Endothelial cell of umbilical vein (primary cell): ENCODE data around the gene STARD4.

Experiments
- MAX ChIP-seq: IDR thresholded peaks from 2 replicates; pipeline ENCODE4 v1.6.1; 2011; ENCODE audit not compliant: insufficient read depth, insufficient read length
- MYC ChIP-seq: IDR thresholded peaks from one replicate; pipeline ENCODE4 v1.6.1; 2011; ENCODE audit warnings: mild to moderate bottlenecking, low read depth, low read length
- TF ChIP-seq, protein P1 (sequence below), 2 donors: IDR thresholded peaks; 1 replicate in 1 of 2; 2 replicates in 1 of 2; pipeline ENCODE4 v1.5.1; 2011; ENCODE audit warnings: low read length in 2 of 2, mild to moderate bottlenecking in 2 of 2, moderate library complexity in 2 of 2, control low read depth in 1 of 2, inconsistent platforms in 1 of 2, low read depth in 1 of 2; ENCODE audit not compliant: insufficient read depth in 1 of 2; ENCODE audit errors: extremely low read depth in 1 of 2

- TF ChIP-seq MAX (no peak), MYC (no peak)
- TF ChIP-seq, protein P1, sequence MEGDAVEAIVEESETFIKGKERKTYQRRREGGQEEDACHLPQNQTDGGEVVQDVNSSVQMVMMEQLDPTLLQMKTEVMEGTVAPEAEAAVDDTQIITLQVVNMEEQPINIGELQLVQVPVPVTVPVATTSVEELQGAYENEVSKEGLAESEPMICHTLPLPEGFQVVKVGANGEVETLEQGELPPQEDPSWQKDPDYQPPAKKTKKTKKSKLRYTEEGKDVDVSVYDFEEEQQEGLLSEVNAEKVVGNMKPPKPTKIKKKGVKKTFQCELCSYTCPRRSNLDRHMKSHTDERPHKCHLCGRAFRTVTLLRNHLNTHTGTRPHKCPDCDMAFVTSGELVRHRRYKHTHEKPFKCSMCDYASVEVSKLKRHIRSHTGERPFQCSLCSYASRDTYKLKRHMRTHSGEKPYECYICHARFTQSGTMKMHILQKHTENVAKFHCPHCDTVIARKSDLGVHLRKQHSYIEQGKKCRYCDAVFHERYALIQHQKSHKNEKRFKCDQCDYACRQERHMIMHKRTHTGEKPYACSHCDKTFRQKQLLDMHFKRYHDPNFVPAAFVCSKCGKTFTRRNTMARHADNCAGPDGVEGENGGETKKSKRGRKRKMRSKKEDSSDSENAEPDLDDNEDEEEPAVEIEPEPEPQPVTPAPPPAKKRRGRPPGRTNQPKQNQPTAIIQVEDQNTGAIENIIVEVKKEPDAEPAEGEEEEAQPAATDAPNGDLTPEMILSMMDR (IDR thresholded peaks at IDR 0.05; ENCODE audit: extremely low read depth in 1 of 2, insufficient read depth in 1 of 2, low read depth in 1 of 2, low read length in 2 of 2), result no peak
These were observed 43.4 kb upstream of the STARD4 start for GRCh38 chr5:111555760-111556159.
